ENCODE measurements around the gene RASA3. TPM values are rescaled to one million over a fixed set of nuclear protein-coding genes. Genes with fewer than 3 reads are reported as not detected.

The RASA3 gene
- total RNA-seq, 1 experiment from 2014 or later = 22.3 TPM

DNA sequence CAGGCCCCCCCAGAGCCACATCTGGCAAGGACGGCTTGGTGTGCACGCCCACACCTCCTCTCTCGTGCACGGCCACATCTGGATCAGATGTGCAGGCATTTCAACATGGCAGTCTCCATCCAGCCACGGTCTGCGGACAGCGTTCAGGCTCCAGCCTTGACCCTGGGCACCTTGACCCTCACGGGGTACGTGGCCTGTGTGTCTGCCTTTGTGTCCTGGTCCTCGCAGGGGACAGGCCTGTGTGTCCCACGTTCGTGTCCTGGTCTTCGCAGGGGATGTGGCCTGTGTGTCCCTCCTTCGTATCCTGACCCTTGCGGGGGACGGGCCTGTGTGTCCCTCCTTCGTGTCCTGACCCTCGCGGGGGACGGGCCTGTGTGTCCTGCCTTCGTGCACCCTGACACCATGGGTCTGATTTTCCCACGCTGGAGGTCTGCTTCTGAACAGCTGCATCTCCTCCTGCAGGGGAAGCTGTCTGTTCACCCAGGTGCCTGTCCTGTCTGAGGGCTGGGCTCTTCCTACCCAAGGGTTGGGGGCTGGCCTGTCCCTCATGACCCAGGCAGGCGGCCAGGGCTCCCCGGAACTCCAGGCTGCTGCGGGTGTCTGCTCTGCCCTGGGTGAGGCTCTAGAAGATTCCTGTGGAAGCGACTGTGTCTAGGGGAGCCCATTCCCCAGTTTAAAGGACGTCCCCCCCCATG lies 25.3 kb downstream of the RASA3 start:
- H3K36me3 Mint-ChIP-seq = peaks cover 3% of the 10 kb centered on the region; the same call in 1 of the 2 replicates
- 0 out of 2 replicates have a peak, but pooled peaks cover 3% of the 10 kb centered on the region for H3K9me3 Mint-ChIP-seq
- H3K4me1 Mint-ChIP-seq = peaks cover 25% of the 10 kb centered on the region
- ATAC-seq (no peak), DNase-seq (ENCODE audit: low spot score) (peak; percentile 9)
- H3K4me3 Mint-ChIP-seq = no peak overlapping the region
- TF ChIP-seq GTF2I (CRISPR knock-in tag; conservative IDR thresholded peaks at IDR 0.05) (no peak), ZBTB21 (CRISPR knock-in tag; IDR thresholded peaks at IDR 0.05; ENCODE audit: borderline replicate concordance) (no peak), ATF1 (CRISPR knock-in tag; IDR thresholded peaks at IDR 0.05) (no peak), ZNF232 (CRISPR knock-in tag; IDR thresholded peaks at IDR 0.05) (no peak), NR3C1 (CRISPR knock-in tag; conservative IDR thresholded peaks at IDR 0.05; ENCODE audit: low read depth) (no peak), SOX15 (CRISPR knock-in tag; IDR thresholded peaks at IDR 0.05) (no peak), CREB1 (CRISPR knock-in tag; IDR thresholded peaks at IDR 0.05) (no peak)
- TF ChIP-seq, protein P1, sequence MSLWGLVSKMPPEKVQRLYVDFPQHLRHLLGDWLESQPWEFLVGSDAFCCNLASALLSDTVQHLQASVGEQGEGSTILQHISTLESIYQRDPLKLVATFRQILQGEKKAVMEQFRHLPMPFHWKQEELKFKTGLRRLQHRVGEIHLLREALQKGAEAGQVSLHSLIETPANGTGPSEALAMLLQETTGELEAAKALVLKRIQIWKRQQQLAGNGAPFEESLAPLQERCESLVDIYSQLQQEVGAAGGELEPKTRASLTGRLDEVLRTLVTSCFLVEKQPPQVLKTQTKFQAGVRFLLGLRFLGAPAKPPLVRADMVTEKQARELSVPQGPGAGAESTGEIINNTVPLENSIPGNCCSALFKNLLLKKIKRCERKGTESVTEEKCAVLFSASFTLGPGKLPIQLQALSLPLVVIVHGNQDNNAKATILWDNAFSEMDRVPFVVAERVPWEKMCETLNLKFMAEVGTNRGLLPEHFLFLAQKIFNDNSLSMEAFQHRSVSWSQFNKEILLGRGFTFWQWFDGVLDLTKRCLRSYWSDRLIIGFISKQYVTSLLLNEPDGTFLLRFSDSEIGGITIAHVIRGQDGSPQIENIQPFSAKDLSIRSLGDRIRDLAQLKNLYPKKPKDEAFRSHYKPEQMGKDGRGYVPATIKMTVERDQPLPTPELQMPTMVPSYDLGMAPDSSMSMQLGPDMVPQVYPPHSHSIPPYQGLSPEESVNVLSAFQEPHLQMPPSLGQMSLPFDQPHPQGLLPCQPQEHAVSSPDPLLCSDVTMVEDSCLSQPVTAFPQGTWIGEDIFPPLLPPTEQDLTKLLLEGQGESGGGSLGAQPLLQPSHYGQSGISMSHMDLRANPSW (CRISPR knock-in tag; conservative IDR thresholded peaks at IDR 0.05; ENCODE audit: low read depth) = no peak
- TF ChIP-seq, protein P2, sequence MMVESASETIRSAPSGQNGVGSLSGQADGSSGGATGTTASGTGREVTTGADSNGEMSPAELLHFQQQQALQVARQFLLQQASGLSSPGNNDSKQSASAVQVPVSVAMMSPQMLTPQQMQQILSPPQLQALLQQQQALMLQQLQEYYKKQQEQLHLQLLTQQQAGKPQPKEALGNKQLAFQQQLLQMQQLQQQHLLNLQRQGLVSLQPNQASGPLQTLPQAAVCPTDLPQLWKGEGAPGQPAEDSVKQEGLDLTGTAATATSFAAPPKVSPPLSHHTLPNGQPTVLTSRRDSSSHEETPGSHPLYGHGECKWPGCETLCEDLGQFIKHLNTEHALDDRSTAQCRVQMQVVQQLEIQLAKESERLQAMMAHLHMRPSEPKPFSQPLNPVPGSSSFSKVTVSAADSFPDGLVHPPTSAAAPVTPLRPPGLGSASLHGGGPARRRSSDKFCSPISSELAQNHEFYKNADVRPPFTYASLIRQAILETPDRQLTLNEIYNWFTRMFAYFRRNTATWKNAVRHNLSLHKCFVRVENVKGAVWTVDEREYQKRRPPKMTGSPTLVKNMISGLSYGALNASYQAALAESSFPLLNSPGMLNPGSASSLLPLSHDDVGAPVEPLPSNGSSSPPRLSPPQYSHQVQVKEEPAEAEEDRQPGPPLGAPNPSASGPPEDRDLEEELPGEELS (CRISPR knock-in tag; IDR thresholded peaks at IDR 0.05) = no peak
- TF ChIP-seq, protein P3, sequence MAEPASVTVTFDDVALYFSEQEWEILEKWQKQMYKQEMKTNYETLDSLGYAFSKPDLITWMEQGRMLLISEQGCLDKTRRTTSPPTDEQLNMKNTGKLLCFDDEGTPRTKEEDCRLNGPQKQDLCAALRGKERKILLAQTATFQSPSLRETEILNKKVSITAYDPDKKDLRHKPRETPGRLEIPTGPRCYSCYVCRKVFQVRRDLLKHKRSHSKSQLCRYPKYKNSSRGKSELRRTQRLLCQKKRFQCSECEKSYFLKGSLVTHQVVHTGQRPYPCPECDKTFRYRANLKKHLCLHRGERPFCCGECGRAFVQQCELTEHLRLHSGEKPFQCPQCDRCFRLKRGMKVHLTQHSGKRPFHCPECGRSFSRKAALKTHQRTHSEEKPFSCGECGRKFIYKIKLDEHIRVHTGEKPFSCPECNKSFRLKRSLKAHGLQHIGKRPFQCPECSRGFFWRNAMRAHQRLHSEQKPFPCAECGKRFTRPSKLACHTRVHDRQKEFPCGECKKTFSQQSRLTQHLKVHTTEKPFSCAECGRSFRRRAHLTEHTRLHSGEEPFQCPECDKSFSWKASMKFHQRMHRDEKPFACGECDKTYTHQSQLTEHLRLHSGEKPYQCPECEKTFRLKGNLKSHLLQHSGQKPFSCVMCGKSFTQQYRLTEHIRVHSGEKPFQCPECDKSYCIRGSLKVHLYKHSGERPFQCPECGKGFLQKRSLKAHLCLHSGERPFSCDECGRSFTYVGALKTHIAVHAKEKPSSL (CRISPR knock-in tag; conservative IDR thresholded peaks at IDR 0.05) = no peak
- TF ChIP-seq, protein P4, sequence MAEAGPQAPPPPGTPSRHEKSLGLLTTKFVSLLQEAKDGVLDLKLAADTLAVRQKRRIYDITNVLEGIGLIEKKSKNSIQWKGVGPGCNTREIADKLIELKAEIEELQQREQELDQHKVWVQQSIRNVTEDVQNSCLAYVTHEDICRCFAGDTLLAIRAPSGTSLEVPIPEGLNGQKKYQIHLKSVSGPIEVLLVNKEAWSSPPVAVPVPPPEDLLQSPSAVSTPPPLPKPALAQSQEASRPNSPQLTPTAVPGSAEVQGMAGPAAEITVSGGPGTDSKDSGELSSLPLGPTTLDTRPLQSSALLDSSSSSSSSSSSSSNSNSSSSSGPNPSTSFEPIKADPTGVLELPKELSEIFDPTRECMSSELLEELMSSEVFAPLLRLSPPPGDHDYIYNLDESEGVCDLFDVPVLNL (CRISPR knock-in tag; IDR thresholded peaks at IDR 0.05; ENCODE audit: borderline replicate concordance, low read depth) = no peak
- TF ChIP-seq, protein P5, sequence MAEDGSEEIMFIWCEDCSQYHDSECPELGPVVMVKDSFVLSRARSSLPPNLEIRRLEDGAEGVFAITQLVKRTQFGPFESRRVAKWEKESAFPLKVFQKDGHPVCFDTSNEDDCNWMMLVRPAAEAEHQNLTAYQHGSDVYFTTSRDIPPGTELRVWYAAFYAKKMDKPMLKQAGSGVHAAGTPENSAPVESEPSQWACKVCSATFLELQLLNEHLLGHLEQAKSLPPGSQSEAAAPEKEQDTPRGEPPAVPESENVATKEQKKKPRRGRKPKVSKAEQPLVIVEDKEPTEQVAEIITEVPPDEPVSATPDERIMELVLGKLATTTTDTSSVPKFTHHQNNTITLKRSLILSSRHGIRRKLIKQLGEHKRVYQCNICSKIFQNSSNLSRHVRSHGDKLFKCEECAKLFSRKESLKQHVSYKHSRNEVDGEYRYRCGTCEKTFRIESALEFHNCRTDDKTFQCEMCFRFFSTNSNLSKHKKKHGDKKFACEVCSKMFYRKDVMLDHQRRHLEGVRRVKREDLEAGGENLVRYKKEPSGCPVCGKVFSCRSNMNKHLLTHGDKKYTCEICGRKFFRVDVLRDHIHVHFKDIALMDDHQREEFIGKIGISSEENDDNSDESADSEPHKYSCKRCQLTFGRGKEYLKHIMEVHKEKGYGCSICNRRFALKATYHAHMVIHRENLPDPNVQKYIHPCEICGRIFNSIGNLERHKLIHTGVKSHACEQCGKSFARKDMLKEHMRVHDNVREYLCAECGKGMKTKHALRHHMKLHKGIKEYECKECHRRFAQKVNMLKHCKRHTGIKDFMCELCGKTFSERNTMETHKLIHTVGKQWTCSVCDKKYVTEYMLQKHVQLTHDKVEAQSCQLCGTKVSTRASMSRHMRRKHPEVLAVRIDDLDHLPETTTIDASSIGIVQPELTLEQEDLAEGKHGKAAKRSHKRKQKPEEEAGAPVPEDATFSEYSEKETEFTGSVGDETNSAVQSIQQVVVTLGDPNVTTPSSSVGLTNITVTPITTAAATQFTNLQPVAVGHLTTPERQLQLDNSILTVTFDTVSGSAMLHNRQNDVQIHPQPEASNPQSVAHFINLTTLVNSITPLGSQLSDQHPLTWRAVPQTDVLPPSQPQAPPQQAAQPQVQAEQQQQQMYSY (CRISPR knock-in tag; IDR thresholded peaks at IDR 0.05) = no peak
- TF ChIP-seq, protein P6, sequence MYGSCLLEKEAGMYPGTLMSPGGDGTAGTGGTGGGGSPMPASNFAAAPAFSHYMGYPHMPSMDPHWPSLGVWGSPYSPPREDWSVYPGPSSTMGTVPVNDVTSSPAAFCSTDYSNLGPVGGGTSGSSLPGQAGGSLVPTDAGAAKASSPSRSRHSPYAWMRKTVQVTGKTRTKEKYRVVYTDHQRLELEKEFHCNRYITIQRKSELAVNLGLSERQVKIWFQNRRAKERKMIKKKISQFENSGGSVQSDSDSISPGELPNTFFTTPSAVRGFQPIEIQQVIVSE (CRISPR knock-in tag; IDR thresholded peaks at IDR 0.05; ENCODE audit: borderline replicate concordance) = no peak
- ChIA-PET CTCF (no interaction called here), POLR2A (no interaction called here)
- no peaks in the 10 kb centered on the region for H3K27me3 Mint-ChIP-seq (ENCODE audit: low read depth)
- H3K27ac Mint-ChIP-seq = peak overlapping the region; percentile 60; the same call in 1 of the 2 replicates
